Measurements from ENCODE around the gene GSTCD.
"Not testable (repeated sequence)": the region's sequence is repeated elsewhere in the genome, so short reads cannot be mapped to it uniquely, and the experiment has no call there.

GSTCD gene

DNA sequence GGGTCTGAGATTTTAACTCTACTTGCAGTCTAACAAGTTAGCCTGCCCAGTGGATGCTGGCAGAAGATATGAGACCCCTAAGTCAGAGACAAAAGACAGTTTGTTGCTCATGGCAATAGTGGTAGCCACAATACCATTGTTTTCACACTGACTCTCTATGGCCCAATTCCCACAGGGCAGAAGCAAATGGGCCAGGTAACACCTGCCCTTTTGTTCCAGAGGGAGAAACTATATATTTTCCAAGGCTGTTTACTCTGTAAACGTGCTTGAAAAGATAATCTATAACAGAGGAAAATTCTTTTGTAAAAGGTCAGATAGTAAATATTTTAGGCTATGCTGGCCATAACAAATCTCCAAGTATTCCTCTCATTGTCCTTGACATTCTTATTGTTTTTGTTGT is 129.5 kb downstream of the GSTCD start:
- no peaks in the 10 kb centered on the region for H3K27me3 ChIP-seq (ENCODE audit: control insufficient read depth in 1 of 2, insufficient read depth in 2 of 2, low read length in 2 of 2)
- no peak overlapping the region for H3K4me3 ChIP-seq (ENCODE audit: low read length in 2 of 2)
- H3K4me1 ChIP-seq (ENCODE audit: control insufficient read depth, insufficient read depth, low read length), result no peaks in the 10 kb centered on the region
- H3K9me3 ChIP-seq (ENCODE audit: control insufficient read depth in 2 of 2, low read length in 2 of 2), result no peaks in the 10 kb centered on the region
- H3K36me3 ChIP-seq (ENCODE audit: control insufficient read depth in 2 of 2, insufficient read depth in 2 of 2, low read length in 2 of 2), result peaks cover 0 to 2% of the 10 kb centered on the region in 2 donors
- no peak overlapping the region for H3K27ac ChIP-seq (ENCODE audit: low read length)
- no peak overlapping the region for H3K9ac ChIP-seq (ENCODE audit: low read length in 2 of 2)

DNA sequence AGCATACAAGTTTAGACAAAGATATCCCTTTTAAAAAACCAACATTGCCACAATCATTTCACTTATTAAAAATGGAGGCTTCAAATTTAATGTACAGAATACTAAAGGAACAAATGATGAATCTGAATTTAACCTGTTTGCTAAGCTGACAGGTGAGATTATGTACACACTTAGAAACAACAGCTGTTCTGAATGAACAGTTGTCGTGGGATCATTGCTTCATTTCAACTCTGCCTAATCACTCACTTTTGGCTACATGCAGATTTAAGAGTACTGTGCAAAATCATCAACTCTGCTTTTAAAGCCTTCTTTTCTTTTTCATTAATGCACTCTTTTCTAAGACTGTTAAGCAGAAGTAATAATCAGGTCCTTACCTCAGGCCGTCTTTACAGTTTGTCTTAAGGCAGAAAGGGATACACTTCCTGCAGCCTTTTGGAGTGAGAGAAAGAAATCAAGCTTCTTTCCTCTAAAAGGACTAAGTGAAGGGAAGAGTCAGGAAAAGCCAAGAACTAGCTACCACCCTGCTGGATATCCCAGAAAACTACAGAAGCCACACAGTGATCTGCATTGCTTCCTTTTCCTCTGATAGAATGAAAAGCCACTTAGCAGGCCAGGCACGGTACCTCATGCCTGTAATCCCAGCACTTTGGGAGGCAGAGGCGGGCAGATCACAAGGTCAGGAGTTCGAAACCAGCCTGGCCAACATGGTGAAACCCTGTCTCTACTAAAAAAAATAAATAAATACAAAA is 132.0 kb downstream of the GSTCD start:
- Histone ChIP-seq H3K4me1 (ENCODE audit: control insufficient read depth, insufficient read depth, low read length) (no peaks in the 10 kb centered on the region), H3K36me3 (ENCODE audit: control insufficient read depth in 2 of 2, insufficient read depth in 2 of 2, low read length in 2 of 2) (peaks cover 0 to 2% of the 10 kb centered on the region in 2 donors), H3K4me3 (ENCODE audit: low read length in 2 of 2) (no peak overlapping the region), H3K27me3 (ENCODE audit: control insufficient read depth in 1 of 2, insufficient read depth in 2 of 2, low read length in 2 of 2) (no peaks in the 10 kb centered on the region), H3K9me3 (ENCODE audit: control insufficient read depth in 2 of 2, low read length in 2 of 2) (no peaks in the 10 kb centered on the region), H3K9ac (ENCODE audit: low read length in 2 of 2) (no peak overlapping the region), H3K27ac (ENCODE audit: low read length) (no peak overlapping the region)

DNA sequence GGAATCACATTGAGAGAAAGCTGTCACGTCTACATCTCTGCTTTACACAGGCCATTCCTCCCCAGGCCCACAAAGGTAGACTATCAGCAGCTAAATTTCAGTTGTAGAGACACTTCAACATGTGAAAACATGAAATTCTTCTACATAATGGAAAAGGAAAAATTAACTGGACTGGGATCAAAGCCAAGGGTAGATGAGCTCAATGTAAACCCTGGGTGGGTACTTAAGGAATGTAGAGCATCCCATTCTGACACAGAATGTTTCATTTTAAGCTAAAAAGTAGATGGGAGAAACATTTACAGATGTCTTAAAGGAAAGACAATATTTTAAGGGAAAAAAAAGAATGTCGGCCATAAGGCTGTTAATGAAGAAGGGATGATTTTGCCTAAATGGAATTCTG is 135.4 kb downstream of the GSTCD start:
- no peaks in the 10 kb centered on the region for H3K27me3 ChIP-seq (ENCODE audit: control insufficient read depth in 1 of 2, insufficient read depth in 2 of 2, low read length in 2 of 2)
- no peak overlapping the region for H3K4me3 ChIP-seq (ENCODE audit: low read length in 2 of 2)
- no peak overlapping the region for H3K9ac ChIP-seq (ENCODE audit: low read length in 2 of 2)
- H3K9me3 ChIP-seq (ENCODE audit: control insufficient read depth in 2 of 2, low read length in 2 of 2), result no peaks in the 10 kb centered on the region
- no peaks in the 10 kb centered on the region for H3K36me3 ChIP-seq (ENCODE audit: control insufficient read depth in 2 of 2, insufficient read depth in 2 of 2, low read length in 2 of 2)
- H3K27ac ChIP-seq (ENCODE audit: low read length), result no peak overlapping the region
- no peaks in the 10 kb centered on the region for H3K4me1 ChIP-seq (ENCODE audit: control insufficient read depth, insufficient read depth, low read length)

DNA sequence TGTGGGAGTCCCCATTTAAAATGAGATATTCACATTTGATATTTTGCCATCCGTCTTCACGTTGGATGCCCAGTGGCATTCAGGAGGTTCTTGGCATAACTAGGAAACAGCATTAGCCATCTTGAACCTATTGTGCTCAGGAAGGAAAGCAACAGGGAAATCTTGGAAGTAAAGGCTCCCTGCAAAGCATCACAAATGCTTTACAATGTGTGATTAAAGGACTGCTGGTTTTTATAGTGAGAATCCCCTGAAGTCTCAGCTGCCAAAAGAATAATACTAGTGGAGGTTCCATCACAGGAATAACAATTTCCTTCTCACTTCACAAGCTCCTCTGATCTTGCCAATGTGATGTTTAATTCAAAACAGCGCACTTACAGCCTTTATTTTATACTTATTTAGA is 137.0 kb downstream of the GSTCD start:
- no peaks in the 10 kb centered on the region for H3K9me3 ChIP-seq (ENCODE audit: control insufficient read depth in 2 of 2, low read length in 2 of 2)
- no peak overlapping the region for H3K27ac ChIP-seq (ENCODE audit: low read length)
- no peaks in the 10 kb centered on the region for H3K36me3 ChIP-seq (ENCODE audit: control insufficient read depth in 2 of 2, insufficient read depth in 2 of 2, low read length in 2 of 2)
- H3K4me3 ChIP-seq (ENCODE audit: low read length in 2 of 2), result no peak overlapping the region
- no peaks in the 10 kb centered on the region for H3K27me3 ChIP-seq (ENCODE audit: control insufficient read depth in 1 of 2, insufficient read depth in 2 of 2, low read length in 2 of 2)
- no peak overlapping the region for H3K9ac ChIP-seq (ENCODE audit: low read length in 2 of 2)
- H3K4me1 ChIP-seq (ENCODE audit: control insufficient read depth, insufficient read depth, low read length), result no peaks in the 10 kb centered on the region

DNA sequence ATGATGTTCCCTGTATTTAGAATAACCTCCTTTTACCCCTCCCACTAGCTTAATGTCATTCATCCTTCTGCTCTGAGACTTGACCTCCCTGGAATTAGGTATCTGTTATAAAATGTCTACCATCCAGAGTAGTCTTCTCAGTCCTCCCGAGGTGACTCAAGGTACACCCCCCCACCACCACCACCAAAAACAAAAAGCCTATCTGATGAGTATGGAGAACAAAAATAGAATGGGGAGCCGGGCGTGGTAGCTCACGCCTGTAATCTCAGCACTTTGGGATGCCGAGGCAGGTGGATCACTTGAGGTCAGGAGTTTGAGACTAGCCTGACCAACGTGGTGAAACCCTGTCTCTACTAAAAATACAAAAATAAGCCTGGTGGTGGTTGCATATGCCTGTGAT is 139.8 kb downstream of the GSTCD start:
- H3K27me3 ChIP-seq (ENCODE audit: control insufficient read depth in 1 of 2, insufficient read depth in 2 of 2, low read length in 2 of 2); H3K4me1 ChIP-seq (ENCODE audit: control insufficient read depth, insufficient read depth, low read length); H3K27ac ChIP-seq (ENCODE audit: low read length); H3K36me3 ChIP-seq (ENCODE audit: control insufficient read depth in 2 of 2, insufficient read depth in 2 of 2, low read length in 2 of 2); H3K9me3 ChIP-seq (ENCODE audit: control insufficient read depth in 2 of 2, low read length in 2 of 2); H3K4me3 ChIP-seq (ENCODE audit: low read length in 2 of 2); H3K9ac ChIP-seq (ENCODE audit: low read length in 2 of 2): not testable (repeated sequence)

DNA sequence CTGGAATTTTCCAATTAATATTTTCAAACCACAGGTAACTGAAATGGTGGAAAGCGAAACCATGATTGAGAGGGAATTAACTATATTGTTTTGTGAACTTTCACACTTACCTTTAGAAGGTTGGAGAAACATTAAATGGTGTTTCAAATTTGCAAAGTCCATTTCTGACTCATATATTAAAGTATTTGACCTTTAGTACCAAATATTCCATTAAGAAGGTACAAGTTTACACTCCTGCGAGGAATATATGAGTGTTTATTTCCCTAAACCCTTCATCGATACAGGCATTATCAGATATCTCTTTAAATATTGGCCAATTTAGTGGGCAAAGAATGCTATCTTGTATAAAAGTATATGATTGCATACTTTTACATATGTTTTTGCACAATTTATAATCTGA is 142.6 kb downstream of the GSTCD start:
- Histone ChIP-seq H3K4me3 (ENCODE audit: low read length in 2 of 2) (no peak overlapping the region), H3K27me3 (ENCODE audit: control insufficient read depth in 1 of 2, insufficient read depth in 2 of 2, low read length in 2 of 2) (no peaks in the 10 kb centered on the region), H3K9ac (ENCODE audit: low read length in 2 of 2) (no peak overlapping the region), H3K36me3 (ENCODE audit: control insufficient read depth in 2 of 2, insufficient read depth in 2 of 2, low read length in 2 of 2) (no peaks in the 10 kb centered on the region), H3K9me3 (ENCODE audit: control insufficient read depth in 2 of 2, low read length in 2 of 2) (no peaks in the 10 kb centered on the region), H3K4me1 (ENCODE audit: control insufficient read depth, insufficient read depth, low read length) (no peaks in the 10 kb centered on the region), H3K27ac (ENCODE audit: low read length) (no peak overlapping the region)

DNA sequence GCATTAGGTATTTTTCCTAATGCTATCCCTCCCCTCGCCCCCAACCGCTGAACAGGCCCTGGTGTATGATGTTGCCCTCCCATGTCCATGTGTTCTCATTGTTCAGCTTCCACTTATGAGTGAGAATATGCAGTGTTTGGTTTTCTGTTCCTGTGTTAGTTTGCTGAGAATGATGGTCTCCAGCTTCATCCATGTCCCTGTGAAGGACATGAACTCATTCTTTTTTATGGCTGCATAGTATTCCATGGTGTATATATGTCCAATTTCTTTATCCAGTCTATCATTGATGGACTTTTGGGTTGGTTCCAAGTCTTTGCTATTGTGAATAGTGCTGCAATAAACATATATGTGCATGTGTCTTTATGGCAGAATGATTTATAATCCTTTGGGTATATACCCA is 143.6 kb downstream of the GSTCD start:
- H3K4me3 ChIP-seq (ENCODE audit: low read length in 2 of 2); H3K9ac ChIP-seq (ENCODE audit: low read length in 2 of 2); H3K9me3 ChIP-seq (ENCODE audit: control insufficient read depth in 2 of 2, low read length in 2 of 2); H3K27ac ChIP-seq (ENCODE audit: low read length); H3K4me1 ChIP-seq (ENCODE audit: control insufficient read depth, insufficient read depth, low read length); H3K36me3 ChIP-seq (ENCODE audit: control insufficient read depth in 2 of 2, insufficient read depth in 2 of 2, low read length in 2 of 2); H3K27me3 ChIP-seq (ENCODE audit: control insufficient read depth in 1 of 2, insufficient read depth in 2 of 2, low read length in 2 of 2): not testable (repeated sequence)

DNA sequence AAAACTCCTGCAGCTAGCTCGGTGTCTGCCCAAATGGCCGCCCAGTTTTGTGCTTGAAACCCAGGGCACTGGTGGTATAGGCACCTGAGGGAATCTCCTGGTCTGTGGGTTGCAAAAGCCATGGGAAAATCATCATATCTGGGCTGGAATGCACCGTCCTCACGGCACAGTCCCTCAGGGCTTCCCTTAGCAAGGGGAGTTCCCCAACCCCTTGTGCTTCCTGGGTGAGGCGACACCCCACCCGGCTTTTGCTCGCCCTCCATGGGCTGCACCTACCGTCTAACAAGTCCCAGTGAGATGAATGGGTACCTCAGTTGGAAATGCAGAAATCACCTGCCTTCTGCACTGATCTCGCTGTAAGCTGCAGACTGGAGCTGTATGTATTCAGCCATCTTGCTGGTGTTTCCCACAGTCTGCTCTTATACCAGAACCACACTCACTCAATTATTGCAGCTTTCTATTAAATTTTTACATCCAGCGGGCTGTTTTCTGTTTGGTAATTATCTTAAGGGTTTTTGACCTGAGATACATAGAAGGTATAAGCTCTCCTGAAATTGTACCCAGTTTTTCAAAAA is 150.0 kb downstream of the GSTCD start:
- H3K36me3 ChIP-seq (ENCODE audit: control insufficient read depth in 2 of 2, insufficient read depth in 2 of 2, low read length in 2 of 2), result no peaks in the 10 kb centered on the region
- no peaks in the 10 kb centered on the region for H3K4me1 ChIP-seq (ENCODE audit: control insufficient read depth, insufficient read depth, low read length)
- H3K4me3 ChIP-seq (ENCODE audit: low read length in 2 of 2), result no peak overlapping the region

DNA sequence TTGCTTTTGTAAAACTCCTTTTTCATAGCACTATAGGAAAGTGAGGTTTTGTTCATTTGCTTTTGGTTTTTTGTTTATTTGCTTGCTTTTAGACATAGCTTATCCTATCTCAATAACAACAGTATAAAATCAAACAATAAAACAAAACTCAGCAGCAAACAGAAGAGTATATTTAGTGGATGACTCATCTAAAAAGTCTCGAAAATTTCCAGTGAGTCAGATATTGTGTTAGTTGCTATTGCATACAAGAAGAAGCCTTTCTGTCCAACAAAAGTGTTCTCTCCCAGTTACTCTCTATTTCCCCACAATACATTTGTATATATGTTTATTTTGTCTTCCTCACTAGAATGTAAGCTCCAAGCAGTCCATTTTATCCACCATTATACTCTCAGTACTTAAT is 150.6 kb downstream of the GSTCD start:
- Histone ChIP-seq H3K27ac (ENCODE audit: low read length) (no peak overlapping the region), H3K4me1 (ENCODE audit: control insufficient read depth, insufficient read depth, low read length) (no peaks in the 10 kb centered on the region), H3K36me3 (ENCODE audit: control insufficient read depth in 2 of 2, insufficient read depth in 2 of 2, low read length in 2 of 2) (no peaks in the 10 kb centered on the region), H3K9me3 (ENCODE audit: control insufficient read depth in 2 of 2, low read length in 2 of 2) (peaks cover 0 to 6% of the 10 kb centered on the region in 2 donors), H3K9ac (ENCODE audit: low read length in 2 of 2) (no peak overlapping the region), H3K27me3 (ENCODE audit: control insufficient read depth in 1 of 2, insufficient read depth in 2 of 2, low read length in 2 of 2) (no peaks in the 10 kb centered on the region), H3K4me3 (ENCODE audit: low read length in 2 of 2) (no peak overlapping the region)

More for the DNA sequence above, 150.0 kb downstream of the GSTCD start:
- Histone ChIP-seq H3K27me3 (ENCODE audit: control insufficient read depth in 1 of 2, insufficient read depth in 2 of 2, low read length in 2 of 2) (no peaks in the 10 kb centered on the region), H3K9ac (ENCODE audit: low read length in 2 of 2) (no peak overlapping the region), H3K9me3 (ENCODE audit: control insufficient read depth in 2 of 2, low read length in 2 of 2) (peaks cover 0 to 6% of the 10 kb centered on the region in 2 donors), H3K27ac (ENCODE audit: low read length) (no peak overlapping the region)

DNA sequence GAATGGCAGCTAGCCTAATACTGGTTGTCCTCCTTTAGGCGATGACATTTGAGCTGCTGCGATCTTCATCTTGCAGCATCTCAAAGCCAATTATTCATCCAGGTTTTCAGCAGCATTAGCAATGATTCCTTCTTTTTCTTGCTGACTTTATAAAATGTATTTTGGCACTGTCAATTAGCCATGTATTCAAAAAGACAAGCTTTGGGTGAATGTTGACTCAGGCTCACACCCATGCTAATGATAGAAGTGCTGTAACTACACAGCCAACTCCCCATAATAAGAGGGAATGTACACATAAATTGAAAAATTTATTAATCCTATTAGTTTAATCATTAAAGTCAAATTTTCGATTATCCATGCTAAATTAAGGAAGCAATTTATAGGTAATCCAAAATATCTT is 162.4 kb downstream of the GSTCD start:
- no peaks in the 10 kb centered on the region for H3K36me3 ChIP-seq (ENCODE audit: control insufficient read depth in 2 of 2, insufficient read depth in 2 of 2, low read length in 2 of 2)
- H3K4me1 ChIP-seq (ENCODE audit: control insufficient read depth, insufficient read depth, low read length), result no peaks in the 10 kb centered on the region
- no peaks in the 10 kb centered on the region for H3K27me3 ChIP-seq (ENCODE audit: control insufficient read depth in 1 of 2, insufficient read depth in 2 of 2, low read length in 2 of 2)
- H3K9me3 ChIP-seq (ENCODE audit: control insufficient read depth in 2 of 2, low read length in 2 of 2), result no peaks in the 10 kb centered on the region
- no peak overlapping the region for H3K4me3 ChIP-seq (ENCODE audit: low read length in 2 of 2)
- H3K9ac ChIP-seq (ENCODE audit: low read length in 2 of 2), result no peak overlapping the region
- no peak overlapping the region for H3K27ac ChIP-seq (ENCODE audit: low read length)

DNA sequence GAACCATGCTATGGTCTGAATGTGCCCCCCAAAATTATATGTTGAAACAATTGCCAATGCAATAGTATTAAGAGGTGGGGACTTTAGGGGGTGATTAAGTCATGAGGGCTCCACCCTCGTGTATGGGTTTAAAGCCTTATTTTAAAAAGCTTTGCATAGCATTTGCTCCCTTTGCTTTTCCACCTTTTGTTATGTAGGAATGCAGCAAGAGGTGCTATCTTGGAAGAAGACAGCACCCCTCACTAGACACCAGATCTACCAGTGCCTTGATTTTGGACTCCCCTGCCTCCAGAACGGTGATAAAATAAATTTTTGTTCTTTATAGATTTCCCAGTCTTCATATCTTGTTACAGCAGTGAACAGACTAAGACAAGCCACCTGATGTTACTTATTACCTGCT is 163.4 kb downstream of the GSTCD start:
- no peak overlapping the region for H3K27ac ChIP-seq (ENCODE audit: low read length)
- H3K4me1 ChIP-seq (ENCODE audit: control insufficient read depth, insufficient read depth, low read length), result no peaks in the 10 kb centered on the region
- no peaks in the 10 kb centered on the region for H3K9me3 ChIP-seq (ENCODE audit: control insufficient read depth in 2 of 2, low read length in 2 of 2)
- H3K4me3 ChIP-seq (ENCODE audit: low read length in 2 of 2), result no peak overlapping the region
- H3K27me3 ChIP-seq (ENCODE audit: control insufficient read depth in 1 of 2, insufficient read depth in 2 of 2, low read length in 2 of 2), result no peaks in the 10 kb centered on the region
- H3K36me3 ChIP-seq (ENCODE audit: control insufficient read depth in 2 of 2, insufficient read depth in 2 of 2, low read length in 2 of 2), result no peaks in the 10 kb centered on the region
- no peak overlapping the region for H3K9ac ChIP-seq (ENCODE audit: low read length in 2 of 2)

Measured in stomach smooth muscle (tissue), 2 donors.